ENCODE results near the gene PPARA.
"Not testable (repeated sequence)": the region's sequence is repeated elsewhere in the genome, so short reads cannot be mapped to it uniquely, and the experiment has no call there.

DNA sequence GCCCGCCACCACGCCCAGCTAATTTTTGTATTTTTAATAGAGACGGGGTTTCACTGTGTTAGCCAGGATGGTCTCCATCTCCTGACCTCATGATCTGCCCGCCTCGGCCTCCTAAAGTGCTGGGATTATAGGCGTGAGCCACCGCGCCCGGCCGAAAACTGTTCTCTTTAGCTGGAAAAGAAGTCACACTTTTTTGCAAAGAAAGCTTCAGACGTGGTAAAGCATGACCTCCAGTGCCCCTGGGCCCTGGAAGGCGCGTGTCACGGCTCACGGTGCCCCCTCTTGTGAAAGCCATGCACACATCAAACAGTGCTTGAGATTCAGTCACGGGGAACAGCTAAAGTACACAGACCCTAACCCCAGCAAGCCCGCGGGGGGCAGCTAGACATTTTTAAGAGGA is 48.5 kb downstream of the PPARA start:
- TF ChIP-seq EZH2phosphoT487 (IDR thresholded peaks at IDR 0.05; ENCODE audit: low read depth); CTCF (IDR thresholded peaks at IDR 0.05; ENCODE audit: low read depth, low read length): not testable (repeated sequence)

Data from OCI-LY3 (cell line).